OCI-LY3 (cell line): Measurements from ENCODE around the gene MAGI2.

Experiments used
- CTCF ChIP-seq: fragments of 200-600, 300-600 bp; sonication (generic); IDR thresholded peaks from 2 replicates; pipeline ENCODE4 v1.5.1; 2014; ENCODE audit warnings: antibody characterized with exemption, low read length, low read depth
- EZH2phosphoT487 ChIP-seq: fragments of 200-600 bp; shearing (Covaris generic); IDR thresholded peaks from 2 replicates; pipeline ENCODE4 v1.6.1; 2018; ENCODE audit warnings: antibody characterized with exemption, mixed run types, low read depth

GRCh38 chr7:78677391-78677790 lies 776.1 kb downstream of the MAGI2 start:
- TF ChIP-seq EZH2phosphoT487 (no peak), CTCF (no peak)
